HepG2 (cell line): ENCODE results near the gene AFDN. TPM values are rescaled to one million over a fixed set of nuclear protein-coding genes. Genes with fewer than 3 reads are reported as not detected.

Experiments used
- ATAC-seq: fragments of 200-7000 bp; cut with Tn5 transposase; 3 replicates; pipeline ENCODE4 v1.9.1; 2020; ENCODE audit warnings: mild to moderate bottlenecking, moderate library complexity
- BruUV-seq: library from RNA; stranded (reverse); fragments of 400-500 nt; replicated peaks from 2 replicates; lab custom pipeline; 2021; lab: Mats Ljungman, UMichigan
- CTCF ChIA-PET: fragments of 300-600 bp; formaldehyde crosslinking; extraction: SDS; loops from one replicate; lab custom pipeline; 2021; ENCODE audit warnings: low total read pairs, inconsistent platforms, low intra/inter-chr PET ratio; lab: Yijun Ruan, JAX
- POLR2A ChIA-PET: fragments of 350-600 bp; sonication (Branson Sonifier 250); formaldehyde crosslinking; loops from one replicate; lab custom pipeline; 2020; ENCODE audit warnings: antibody characterized with exemption, inconsistent platforms; lab: Yijun Ruan, JAX
- DNase-seq: peaks from one replicate; pipeline ENCODE4 v3.0.0-alpha.2; 2015; ENCODE audit warnings: low spot score
- FAIRE-seq: peaks from 3 replicates; lab custom pipeline; 2011; peaks lifted over from hg19 to GRCh38; lab: Jason Lieb, UNC
- H2AFZ ChIP-seq: one replicate; pipeline ENCODE4 v1.6.1; 2011; ENCODE audit warnings: low read length, inconsistent platforms
- H3K27ac ChIP-seq: fragments of 300-600 bp; 3 replicates; pipeline ENCODE4 v1.8.0; 2011; ENCODE audit warnings: mixed run types, mild to moderate bottlenecking, mixed read lengths, low read length, inconsistent platforms; ENCODE audit not compliant: insufficient read depth; ENCODE audit errors: extremely low read length
- H3K27me3 ChIP-seq, 2 experiments: fragments of 200-600 bp in 1 of 2; 2 replicates in 1 of 2; 3 replicates in 1 of 2; pipeline versions ENCODE4 v1.6.0 to v1.8.0; 2011; ENCODE audit warnings: low read length in 2 of 2, mild to moderate bottlenecking in 2 of 2, moderate library complexity in 2 of 2, inconsistent platforms in 1 of 2; ENCODE audit not compliant: insufficient read depth in 2 of 2, control insufficient read depth in 1 of 2
- H3K36me3 ChIP-seq, 2 experiments: fragments of 200-600 bp in 1 of 2; replicated peaks in 1 of 2; 2 replicates in 1 of 2; 3 replicates in 1 of 2; pipeline versions ENCODE4 v1.5.1 to v1.8.0; 2011; ENCODE audit warnings: low read length in 2 of 2, inconsistent platforms in 1 of 2; ENCODE audit not compliant: insufficient read depth in 2 of 2, control insufficient read depth in 1 of 2
- H3K4me1 ChIP-seq: 2 replicates; pipeline ENCODE4 v1.5.1; 2012; ENCODE audit warnings: low read length, inconsistent platforms; ENCODE audit not compliant: insufficient read depth
- H3K4me2 ChIP-seq: 2 replicates; pipeline ENCODE4 v1.6.0; 2011; ENCODE audit warnings: low read depth, low read length, inconsistent platforms
- H3K4me3 ChIP-seq, 3 experiments: fragments of 200-600 bp in 1 of 3; sonication (generic), shearing (Covaris generic) in 1 of 3; replicated peaks in 1 of 3; 2 replicates each; pipeline ENCODE4 v1.5.1; 2011 to 2016; ENCODE audit warnings: low read length in 3 of 3, inconsistent platforms in 2 of 3, low read depth in 2 of 3, mild to moderate bottlenecking in 2 of 3, control low read depth in 1 of 3, mixed read lengths in 1 of 3; ENCODE audit not compliant: insufficient read depth in 1 of 3
- H3K79me2 ChIP-seq: one replicate; pipeline ENCODE4 v1.6.1; 2011; ENCODE audit warnings: low read length, inconsistent platforms; ENCODE audit not compliant: insufficient read depth
- H3K9ac ChIP-seq: 2 replicates; pipeline ENCODE4 v1.6.0; 2011; ENCODE audit warnings: mild to moderate bottlenecking, low read depth, low read length, inconsistent platforms; ENCODE audit not compliant: insufficient read depth
- H3K9me3 ChIP-seq: 2 replicates; pipeline ENCODE4 v1.5.1; 2012; ENCODE audit warnings: mild to moderate bottlenecking, low read length
- H4K20me1 ChIP-seq: 2 replicates; pipeline ENCODE4 v1.6.0; 2011; ENCODE audit warnings: inconsistent platforms, mild to moderate bottlenecking, low read length, moderate library complexity; ENCODE audit not compliant: insufficient read depth
- ARNTL ChIP-seq: sonication (generic); formaldehyde crosslinking; IDR thresholded peaks from 2 replicates; pipeline ENCODE4 v1.4.0; 2020; ENCODE audit warnings: mild to moderate bottlenecking, missing genetic modification reagents
- HMG20A ChIP-seq: IDR thresholded peaks from 2 replicates; pipeline ENCODE4 v1.6.1; 2016; ENCODE audit warnings: borderline replicate concordance
- KDM2A ChIP-seq: sonication (generic); formaldehyde crosslinking; IDR thresholded peaks from 2 replicates; pipeline ENCODE4 v1.4.0; 2020; ENCODE audit warnings: low read depth, missing genetic modification reagents, borderline replicate concordance
- KDM3A ChIP-seq: IDR thresholded peaks from 2 replicates; pipeline ENCODE4 v1.6.1; 2018; ENCODE audit warnings: low read depth, missing compliant biosample characterization
- WGBS: methylation state at CpG from one replicate; pipeline ENCODE4 v1.1.6; 2017; ENCODE audit warnings: low lambda C conversion rate; 5-methylcytosine and 5-hydroxymethylcytosine counted together
- in situ Hi-C: cut with HindIII; loops from 2 replicates; pipeline ENCODE4 v1.10.0; 2017; ENCODE audit warnings: low pct_unique_long_range_greater_than_20kb; ENCODE audit not compliant: extremely low pct_ligation_motif_present
- intact Hi-C: fragments of 100-400 bp; cut with micrococcal nuclease; formaldehyde crosslinking; loops from one replicate; pipeline ENCODE4 v1.10.0; 2022; ENCODE audit not compliant: unreplicated experiment
- polyA plus RNA-seq, 8 experiments: library from polyadenylated mRNA; depleted of rRNA in 3 of 8; stranded (reverse) in 7 of 8; unstranded in 1 of 8; fragments of >200 nt; fragmentation: Illumina TruSeq in 4 of 8; extraction: Trizol in 4 of 8; gene quantifications; 2 replicates each; pipeline versions ENCODE4 v1.2.1 to v1.2.3, GENCODE V29; 2011 to 2016; ENCODE audit warnings: low read depth in 4 of 8, missing spikeins in 1 of 8, mixed read lengths in 1 of 8; ENCODE audit not compliant: insufficient read depth in 1 of 8
- total RNA-seq, 5 experiments: library from RNA; depleted of rRNA; stranded (reverse); fragments of >200 nt; fragmentation: Illumina TruSeq; extraction: Trizol; gene quantifications; 2 replicates each; pipeline ENCODE4 v1.2.3, GENCODE V29; 2016; ENCODE audit warnings: low read depth in 1 of 5
- TF ChIP-seq, protein P1 (sequence below): sonication (generic); formaldehyde crosslinking; IDR thresholded peaks from 2 replicates; pipeline ENCODE4 v1.5.0; 2020; ENCODE audit warnings: mild to moderate bottlenecking, missing genetic modification reagents
- TF ChIP-seq, protein P2 (sequence below): sonication (generic); formaldehyde crosslinking; IDR thresholded peaks from 2 replicates; pipeline ENCODE4 v1.9.0; 2022; ENCODE audit warnings: low read depth, missing genetic modification reagents

The AFDN gene
- total and polyA plus RNA-seq, 2 of the 13 experiments (the other 11 are each of a cell fraction or from before 2014, with no cell fraction given): 136 to 151 TPM

DNA sequence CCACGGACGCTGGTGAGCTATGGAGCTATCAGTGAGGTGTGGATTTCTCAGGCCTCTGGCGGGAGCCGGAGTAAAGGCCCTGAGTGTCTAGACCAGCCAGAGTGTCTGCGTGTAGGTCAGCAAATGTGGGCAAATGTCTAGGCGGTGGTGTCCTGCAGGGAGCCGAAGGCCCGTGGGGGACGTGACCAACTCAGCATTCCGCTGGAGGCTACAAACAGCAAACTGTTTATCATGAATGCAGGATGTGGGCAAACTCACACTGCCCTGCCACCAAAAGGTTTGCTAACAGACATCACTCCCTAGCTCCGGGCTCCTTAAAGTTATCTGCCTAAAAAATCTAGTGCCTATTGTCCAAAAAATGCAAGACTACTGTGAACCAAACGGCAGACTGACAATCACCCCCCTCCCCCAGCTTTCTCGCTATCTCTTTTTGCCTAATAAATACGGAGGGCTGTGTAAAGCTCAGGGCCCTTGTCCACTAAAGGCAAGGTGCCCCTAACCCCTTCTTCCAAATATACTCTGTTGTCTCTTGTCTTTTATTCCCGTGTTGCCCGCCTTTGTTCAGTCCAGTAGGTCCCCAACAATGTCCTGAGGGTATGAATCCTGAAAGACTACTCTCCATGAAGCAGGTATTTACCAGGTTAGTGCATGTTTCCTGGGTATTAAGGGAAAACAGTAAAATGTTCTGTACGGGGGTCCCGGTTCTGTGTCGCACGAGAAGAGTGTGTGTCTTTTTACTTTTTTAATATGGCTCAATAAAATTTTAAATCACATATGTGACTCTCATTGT, 29.0 kb upstream of the AFDN start (continued):
- TF ChIP-seq, protein P1, sequence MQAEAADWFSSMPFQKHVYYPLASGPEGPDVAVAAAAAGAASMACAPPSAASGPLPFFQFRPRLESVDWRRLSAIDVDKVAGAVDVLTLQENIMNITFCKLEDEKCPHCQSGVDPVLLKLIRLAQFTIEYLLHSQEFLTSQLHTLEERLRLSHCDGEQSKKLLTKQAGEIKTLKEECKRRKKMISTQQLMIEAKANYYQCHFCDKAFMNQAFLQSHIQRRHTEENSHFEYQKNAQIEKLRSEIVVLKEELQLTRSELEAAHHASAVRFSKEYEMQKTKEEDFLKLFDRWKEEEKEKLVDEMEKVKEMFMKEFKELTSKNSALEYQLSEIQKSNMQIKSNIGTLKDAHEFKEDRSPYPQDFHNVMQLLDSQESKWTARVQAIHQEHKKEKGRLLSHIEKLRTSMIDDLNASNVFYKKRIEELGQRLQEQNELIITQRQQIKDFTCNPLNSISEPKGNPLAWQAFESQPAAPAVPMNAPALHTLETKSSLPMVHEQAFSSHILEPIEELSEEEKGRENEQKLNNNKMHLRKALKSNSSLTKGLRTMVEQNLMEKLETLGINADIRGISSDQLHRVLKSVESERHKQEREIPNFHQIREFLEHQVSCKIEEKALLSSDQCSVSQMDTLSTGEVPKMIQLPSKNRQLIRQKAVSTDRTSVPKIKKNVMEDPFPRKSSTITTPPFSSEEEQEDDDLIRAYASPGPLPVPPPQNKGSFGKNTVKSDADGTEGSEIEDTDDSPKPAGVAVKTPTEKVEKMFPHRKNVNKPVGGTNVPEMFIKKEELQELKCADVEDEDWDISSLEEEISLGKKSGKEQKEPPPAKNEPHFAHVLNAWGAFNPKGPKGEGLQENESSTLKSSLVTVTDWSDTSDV (CRISPR knock-in tag): no peak
- TF ChIP-seq HMG20A (no peak), ARNTL (CRISPR knock-in tag) (no peak), KDM2A (CRISPR knock-in tag) (no peak)

DNA sequence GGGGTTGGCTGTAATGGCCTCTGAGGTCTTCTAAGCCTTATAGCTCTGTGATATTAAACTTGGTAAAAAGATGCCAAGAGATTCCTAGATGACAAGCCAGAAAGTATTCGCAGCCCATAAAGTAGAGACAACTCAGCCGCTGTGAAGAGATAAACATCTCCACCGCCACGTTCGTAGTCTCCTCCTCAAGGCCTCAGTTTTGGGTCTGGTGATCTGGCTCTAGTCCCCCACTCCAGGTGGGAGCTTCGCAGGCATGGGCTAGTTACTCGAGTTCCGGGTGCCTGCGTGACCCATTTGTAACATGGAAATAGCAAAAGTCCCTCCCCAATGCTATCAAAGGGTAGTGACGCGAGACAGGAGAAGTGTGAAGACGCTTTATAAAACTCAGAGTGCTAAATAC, 28.3 kb upstream of the AFDN start:
- Histone ChIP-seq H3K36me3 (no peaks in the 10 kb centered on the region), H3K27me3 (peaks cover 0 to 2% of the 10 kb centered on the region in 2 experiments; a peak in 2 of 5 replicates), H3K79me2 (no peaks in the 10 kb centered on the region), H3K9me3 (no peaks in the 10 kb centered on the region), H3K27ac (no peak overlapping the region), H2AFZ (no peak overlapping the region), H3K4me3 (no peak overlapping the region), H3K9ac (no peak overlapping the region), H4K20me1 (no peaks in the 10 kb centered on the region), H3K4me1 (peaks cover 33% of the 10 kb centered on the region), H3K4me2 (no peak overlapping the region)
- DNase-seq: no peak
- intact Hi-C loops (no loop called here), in situ Hi-C loops (no loop called here)
- CTCF ChIA-PET: no interaction called here
- no TSS peak for BruUV-seq
- no peak for ATAC-seq
- WGBS: 87% methylated on average over 12 of the region's 12 CpGs
- TF ChIP-seq KDM3A (CRISPR knock-in tag): no peak
- TF ChIP-seq, protein P2, sequence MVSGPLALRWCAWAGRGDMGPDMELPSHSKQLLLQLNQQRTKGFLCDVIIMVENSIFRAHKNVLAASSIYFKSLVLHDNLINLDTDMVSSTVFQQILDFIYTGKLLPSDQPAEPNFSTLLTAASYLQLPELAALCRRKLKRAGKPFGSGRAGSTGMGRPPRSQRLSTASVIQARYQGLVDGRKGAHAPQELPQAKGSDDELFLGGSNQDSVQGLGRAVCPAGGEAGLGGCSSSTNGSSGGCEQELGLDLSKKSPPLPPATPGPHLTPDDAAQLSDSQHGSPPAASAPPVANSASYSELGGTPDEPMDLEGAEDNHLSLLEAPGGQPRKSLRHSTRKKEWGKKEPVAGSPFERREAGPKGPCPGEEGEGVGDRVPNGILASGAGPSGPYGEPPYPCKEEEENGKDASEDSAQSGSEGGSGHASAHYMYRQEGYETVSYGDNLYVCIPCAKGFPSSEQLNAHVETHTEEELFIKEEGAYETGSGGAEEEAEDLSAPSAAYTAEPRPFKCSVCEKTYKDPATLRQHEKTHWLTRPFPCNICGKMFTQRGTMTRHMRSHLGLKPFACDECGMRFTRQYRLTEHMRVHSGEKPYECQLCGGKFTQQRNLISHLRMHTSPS (CRISPR knock-in tag): no peak
- no peak for FAIRE-seq
- POLR2A ChIA-PET: no interaction called here
